Activated T-helper 1 cell treated with Interleukin-2 at 50 U/mL for 16 hours (primary cell): ENCODE measurements around the gene STT3B.
"Not testable (repeated sequence)": the region's sequence is repeated elsewhere in the genome, so short reads cannot be mapped to it uniquely, and the experiment has no call there.

Experiments used
- DNase-seq: peaks from one replicate; pipeline ENCODE4 v3.0.0-alpha.2; 2020; ENCODE audit warnings: low read depth

Gene STT3B

DNA sequence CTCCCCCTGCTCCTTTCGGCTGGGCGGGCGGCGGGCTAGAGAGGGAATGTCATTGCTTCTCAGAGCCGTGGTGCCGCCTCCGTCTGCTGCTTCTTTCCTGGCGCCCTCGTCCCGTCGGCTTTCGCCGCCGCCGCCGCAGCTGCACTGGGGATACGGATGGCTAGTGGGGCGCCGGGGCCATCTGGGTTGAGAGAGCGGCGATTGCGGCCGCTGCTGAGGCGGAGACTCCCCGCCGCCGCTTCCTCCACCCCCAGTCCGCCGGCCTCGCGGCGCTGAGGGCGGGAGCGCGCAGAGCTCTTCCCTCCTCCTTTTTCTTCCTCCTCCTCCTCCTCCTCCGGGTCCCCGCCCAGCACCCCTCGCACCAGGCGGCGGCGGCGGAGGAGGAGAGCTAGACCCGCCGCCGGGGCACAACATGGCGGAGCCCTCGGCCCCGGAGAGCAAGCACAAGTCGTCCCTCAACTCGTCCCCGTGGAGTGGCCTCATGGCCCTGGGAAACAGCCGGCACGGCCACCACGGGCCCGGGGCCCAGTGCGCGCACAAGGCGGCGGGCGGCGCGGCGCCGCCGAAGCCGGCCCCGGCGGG, at the start of gene STT3B:
STT3B (plus strand) TSS at position 339 of the 582 bp plus-strand sequence; CDS start at position 413, 74 bp downstream.
- peak; percentile 73 for DNase-seq

DNA sequence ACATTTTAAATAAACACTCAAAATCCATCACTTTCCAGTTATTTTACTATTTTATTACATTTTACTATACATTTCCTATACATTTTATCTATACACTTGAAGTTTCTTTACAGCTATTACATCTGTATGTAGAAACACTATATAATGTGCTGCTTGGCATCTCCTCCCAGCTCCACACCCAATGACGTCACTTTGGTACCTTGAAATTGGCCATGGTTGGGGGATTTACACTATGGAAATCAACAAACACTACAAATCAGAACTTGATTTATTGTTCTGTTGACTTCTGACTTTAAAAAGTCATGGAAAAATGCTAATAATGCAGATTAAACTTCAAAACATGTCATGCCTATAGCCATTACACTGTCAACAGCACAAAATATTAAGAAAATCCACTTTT, 48.9 kb upstream of the STT3B start:
- no peak for DNase-seq

DNA sequence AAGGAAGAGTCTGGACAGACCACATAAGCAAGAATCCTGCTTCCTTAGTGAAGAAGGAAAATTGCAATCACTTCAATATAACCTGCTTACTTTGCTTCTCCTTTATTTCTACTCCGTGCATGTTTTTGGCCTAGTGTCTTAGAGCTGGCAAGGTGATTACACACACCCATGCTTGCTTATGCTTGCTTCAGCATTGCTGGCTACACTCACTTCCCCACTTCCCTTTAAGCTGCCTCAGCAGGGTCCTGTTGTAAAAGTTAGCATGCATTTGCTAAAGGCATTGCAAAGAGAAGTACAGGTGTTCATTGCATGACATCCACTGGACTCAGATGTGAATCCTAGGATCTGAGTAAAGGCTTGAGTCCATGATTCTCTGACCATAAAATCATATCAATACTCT, 47.5 kb upstream of the STT3B start:
- DNase-seq = no peak

DNA sequence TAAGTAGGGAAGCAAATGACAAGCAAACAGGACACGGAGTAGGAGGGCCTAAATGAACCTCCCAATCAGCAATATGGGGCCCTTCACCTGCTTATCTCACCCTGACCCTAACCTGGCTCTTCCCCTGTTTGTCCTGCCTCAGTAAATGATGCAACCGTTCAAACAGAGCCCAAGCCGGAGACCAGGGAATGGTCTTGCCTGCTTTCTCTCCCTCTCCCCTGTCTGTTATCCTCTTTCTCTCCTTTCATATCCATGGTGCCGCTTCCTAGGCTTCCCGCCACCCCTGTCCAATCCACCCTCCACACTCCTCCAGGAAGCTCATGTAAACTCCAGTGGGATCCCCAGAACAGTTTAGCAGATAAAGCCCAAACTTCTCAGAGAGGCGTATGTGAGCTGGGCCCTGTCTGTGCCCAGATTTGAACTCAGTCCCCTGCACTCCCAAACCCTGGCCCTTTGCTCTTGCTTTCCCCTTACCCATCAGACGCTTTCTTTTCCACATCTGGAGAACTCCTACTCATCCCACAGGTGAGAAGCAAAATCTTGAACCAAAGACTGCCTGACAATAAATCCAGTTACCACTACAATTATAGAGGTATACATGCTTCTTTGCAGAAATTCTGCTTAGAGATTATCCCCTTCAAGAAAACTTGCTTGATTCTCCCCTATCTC, 45.7 kb upstream of the STT3B start:
- DNase-seq = no peak

DNA sequence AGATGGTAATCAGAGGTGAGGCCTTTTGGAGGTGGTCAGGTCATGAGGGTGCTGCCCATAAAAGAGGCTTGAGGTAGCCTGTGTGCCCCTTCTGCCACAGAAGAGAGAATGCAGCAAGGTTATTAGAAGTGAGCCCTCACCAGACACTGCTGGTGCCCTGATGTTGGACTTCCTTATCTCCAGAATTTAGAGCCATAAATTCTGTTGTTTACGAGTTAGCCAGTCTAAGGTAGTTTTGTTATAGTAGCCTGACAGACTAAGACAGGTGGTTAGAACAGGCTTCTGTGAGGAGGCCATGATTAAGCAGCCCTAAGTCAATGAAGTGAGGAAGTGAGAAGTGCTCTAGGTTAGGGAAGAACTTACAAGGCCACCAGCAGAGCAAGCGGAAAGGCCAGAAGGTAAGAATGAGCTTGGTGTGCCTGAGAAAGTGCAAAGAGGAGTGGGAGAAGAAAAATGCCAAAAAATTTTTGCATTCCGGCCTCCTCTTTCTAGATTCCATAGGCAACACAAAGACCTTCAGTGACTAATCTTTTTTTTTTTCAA, 44.2 kb upstream of the STT3B start:
- no peak for DNase-seq

DNA sequence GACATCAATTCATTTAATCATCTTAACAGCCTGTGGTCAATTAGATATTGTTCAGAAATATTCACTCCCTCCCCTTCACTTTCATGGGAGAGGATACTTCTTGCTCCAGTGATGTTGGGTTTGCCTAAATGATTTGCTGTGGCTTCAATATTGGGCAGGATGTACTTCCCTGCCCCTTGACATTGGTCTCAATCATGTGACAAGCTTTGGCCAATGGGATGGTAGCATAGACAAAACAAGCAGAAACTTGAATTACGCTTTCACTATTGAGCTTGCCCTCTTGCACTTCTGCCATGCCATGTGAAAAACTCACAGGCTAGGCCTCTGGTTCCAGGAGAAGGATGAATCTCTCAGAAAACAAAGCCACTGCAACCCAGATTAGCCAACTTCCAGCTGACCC, 42.2 kb upstream of the STT3B start:
- DNase-seq = no peak

DNA sequence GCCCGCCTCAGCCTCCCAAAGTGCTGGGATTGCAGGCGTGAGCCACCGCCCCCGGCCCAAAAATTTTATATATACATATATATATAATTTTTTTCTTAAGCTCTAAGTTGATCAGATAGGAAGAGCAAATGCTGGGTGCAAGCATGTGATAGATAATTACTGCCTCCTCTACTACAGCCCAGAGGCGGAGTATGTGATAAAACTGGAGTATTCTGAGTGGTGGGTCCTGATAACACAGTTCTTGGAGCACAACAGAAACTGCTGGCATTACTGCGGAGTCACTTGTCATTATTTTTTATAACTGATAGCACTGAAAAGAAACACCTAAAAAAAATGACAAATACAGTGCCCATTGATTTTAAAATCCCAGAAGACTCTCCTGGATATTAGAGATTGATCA, 41.1 kb upstream of the STT3B start:
- no peak for DNase-seq

DNA sequence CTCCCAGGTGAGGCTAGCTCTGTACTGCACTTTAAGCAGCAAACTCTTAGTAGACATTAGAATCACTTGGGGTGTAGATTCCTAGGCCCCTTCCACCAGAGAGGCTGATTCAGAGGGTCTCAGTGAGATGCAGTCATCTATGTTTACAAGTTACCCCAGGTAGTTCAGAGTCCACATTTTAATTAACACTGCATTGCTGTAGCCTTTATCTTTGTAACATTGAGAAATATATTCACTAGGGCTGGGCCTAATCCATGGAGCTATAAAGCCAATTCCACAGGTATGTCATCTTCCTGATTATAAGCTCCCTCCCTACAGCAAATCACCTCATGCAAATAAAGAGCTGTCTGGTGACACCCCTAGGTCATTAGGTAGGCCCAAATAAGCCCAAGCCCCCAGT, 39.6 kb upstream of the STT3B start:
- no peak for DNase-seq

DNA sequence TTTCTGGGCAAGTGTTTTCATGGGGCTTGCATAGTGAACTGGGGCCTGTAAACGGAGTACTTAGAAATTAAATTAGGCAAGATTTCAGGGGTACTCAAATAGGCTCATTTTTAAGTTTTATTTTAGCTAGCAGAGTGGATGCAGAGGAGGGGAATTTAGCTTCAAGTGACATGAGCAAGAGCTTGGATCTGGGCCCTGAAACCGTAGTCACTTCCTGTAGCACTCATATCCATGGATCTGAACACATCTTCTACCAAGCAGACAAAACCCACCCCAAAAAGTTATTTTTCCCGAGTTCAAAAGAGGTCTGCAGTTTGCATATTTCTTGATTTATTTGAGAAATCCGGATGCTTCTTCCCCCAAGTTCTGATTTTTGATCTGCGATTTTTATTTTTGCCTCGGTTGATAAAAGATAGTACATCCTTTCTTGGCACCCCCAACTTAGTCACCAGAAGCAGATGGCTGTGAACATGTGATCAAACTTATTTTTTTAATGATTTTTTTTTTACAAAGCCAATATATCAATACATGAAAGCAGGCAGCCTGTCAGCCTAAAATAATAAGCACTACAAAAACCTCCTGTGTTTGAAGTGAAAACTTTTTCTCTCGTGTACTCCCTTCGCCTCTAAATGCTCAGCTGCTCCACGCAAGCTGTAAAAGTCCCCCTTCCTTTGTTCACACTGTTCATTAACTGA, 36.6 kb upstream of the STT3B start:
- no peak for DNase-seq

DNA sequence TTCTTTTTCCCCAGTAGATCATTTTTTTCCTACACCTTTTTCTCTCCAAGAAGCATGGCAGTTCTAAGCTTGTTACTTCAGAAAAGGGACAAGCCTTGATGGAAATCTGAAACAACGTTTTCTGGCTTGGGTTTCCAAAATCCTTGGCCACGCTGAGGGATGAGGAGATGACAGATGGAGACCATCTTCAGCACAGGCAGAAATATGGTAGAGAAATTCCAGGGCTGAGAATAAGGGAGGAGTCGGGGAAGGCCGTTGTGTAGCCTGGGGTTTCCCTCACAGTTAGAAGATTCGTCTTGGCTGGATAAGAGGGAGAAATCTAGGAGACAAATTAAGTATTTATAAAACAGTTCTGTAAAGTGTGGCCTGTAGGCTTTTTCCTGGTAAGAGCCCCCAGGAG, 33.9 kb upstream of the STT3B start:
- DNase-seq = no peak

DNA sequence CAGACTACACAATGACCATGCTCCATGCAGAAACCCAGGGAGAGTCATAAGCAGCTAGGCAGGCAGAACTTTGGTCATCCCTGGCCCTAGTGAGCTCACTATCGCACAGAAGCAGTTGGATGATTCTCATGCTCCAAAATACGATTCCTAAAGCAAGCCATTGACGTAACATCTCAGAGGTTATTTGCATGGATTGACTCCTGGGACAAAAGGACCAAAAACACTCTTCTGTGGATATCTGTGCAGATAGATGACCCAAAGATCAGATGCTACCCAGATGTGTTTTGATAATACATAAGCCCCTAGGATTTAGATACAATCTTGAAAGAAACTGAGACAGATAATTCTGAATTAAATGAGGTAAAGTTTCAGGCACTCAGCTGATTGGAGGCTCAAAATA, 33.4 kb upstream of the STT3B start:
- no peak for DNase-seq

DNA sequence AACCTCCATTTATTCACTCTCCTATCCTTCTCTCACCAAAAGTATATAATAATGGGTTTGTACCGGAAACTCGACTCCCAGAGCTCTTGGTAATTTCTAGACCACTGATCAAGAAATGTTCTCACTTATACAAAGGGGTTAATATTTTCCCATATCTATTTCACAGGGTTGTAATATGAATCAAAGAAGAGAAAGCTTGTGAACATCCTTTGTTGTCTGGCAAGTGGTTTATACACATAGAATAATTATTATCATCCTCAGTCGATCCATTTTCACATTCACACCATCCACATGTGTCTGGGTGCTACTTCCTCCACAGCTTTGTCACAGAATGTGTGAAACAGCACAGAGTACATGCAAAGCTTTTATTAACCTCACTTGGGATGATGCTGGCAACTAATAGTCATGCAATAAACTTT, 29.9 kb upstream of the STT3B start:
- no peak for DNase-seq

DNA sequence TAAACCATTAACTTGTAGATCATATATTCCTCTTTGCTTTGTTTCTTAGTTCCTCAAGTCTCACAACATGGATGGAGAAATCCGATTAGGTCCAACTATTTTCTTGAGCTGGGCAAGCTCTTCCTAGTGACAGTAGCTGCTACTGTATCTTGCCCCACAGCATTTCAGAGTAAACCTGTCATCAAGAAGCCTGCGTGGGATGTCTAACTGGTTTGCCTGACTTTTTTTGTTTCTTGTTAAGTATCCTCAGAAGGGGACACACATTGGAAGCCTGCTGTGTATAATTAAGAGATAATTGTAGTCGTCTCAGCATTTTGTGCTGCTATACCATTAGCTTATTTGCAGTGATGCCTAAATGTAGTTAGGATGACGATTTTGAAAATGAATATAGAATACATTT, 29.3 kb upstream of the STT3B start:
- DNase-seq = no peak

DNA sequence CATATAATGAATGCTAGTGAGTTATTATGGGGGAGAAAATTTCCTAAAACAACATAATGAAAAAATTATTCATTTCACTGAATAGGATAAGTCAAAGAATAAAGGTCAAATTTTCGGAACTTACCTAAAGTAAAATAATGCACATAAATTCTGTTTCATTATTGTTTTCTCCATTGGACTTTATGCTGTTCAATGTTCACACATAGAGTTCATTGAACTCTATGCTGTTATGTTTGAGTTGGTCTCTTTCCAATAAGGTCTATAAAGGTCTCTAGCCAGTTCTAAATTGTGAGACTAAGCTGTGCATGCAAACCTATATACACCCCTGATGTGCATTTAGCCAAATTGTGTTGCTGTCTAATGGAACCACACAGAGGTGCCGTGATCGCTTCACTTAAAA, 28.5 kb upstream of the STT3B start:
- DNase-seq = no peak

DNA sequence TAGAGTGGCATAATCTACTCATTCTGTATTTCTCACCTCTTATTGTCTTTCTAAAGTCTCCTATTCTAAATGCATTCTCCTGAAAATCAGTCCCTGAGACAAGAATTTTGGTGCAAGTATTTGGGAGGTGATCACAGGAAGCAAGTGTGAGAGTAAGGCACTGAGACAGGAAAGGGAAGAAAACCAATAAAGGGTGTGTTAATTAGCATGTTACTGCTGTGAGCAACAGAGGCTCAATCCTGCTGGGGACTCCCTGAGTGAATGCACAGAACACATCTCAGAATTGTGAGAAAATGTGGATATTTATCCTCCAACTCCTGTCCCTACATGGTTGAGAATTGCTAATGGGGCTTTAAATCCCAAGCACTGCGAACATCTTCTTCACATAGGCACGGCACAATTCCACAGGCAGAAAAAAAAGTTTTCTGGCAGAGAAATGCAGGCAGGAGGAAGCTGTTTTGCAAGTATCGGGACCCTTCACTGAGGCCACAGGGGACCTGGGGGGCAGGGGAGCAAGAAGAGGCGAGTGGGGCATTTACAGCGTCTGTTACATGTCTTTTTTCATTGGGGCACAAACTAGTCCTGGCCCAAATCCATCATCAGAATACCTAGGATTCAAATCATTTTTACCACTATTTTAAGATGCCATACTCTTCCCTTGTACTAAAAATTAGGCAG, 27.2 kb upstream of the STT3B start:
- DNase-seq = no peak

DNA sequence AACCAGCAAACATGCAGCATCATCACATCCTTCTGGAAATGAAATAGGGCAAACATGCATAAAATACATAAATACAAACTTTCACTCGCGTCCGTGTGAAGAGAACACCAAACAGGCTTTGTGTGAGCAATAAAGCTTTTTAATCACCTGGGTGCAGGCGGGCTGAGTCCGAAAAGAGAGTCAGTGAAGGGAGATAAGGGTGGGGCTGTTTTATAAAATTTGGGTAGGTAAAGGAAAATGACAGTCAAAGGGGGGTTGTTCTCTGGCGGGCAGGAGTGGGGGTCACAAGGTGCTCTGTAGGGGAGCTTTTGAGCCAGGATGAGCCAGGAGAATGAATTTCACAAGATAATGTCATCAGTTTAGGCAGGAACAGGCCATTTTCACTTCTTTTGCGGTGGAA, 26.2 kb upstream of the STT3B start:
- DNase-seq = not testable (repeated sequence)

DNA sequence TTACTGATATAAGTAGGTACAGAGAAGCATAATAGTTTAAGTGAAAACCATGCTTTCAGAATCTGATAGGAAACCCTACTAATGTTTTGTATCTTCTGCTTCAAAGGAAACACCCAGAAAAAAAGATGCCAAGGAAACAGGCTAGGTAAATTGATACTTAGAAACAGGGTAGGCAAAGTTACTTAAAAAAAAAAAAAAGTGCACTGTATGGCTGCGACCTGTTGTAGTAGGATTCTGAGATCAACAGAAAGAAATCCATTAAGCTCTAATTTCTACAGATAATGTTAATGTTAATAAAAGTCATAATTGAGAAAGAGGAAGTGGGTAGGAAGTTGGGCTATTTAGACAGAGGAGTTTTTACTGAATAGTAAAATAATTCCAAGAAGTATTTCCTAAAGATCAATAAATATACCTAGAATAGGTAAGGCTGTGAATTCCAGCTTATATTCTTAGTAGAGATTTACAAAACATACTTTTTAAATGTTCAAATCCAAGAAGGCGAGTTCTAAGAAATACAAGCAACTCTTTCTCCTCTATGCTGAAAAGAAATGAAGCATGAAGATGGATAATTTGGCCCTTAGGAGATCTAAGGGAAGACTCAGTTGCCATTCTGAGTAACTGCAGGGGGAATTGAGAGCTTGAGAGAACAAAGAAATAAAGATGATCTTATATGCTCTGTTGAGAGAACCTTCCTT, 24.1 kb upstream of the STT3B start:
- DNase-seq = no peak

DNA sequence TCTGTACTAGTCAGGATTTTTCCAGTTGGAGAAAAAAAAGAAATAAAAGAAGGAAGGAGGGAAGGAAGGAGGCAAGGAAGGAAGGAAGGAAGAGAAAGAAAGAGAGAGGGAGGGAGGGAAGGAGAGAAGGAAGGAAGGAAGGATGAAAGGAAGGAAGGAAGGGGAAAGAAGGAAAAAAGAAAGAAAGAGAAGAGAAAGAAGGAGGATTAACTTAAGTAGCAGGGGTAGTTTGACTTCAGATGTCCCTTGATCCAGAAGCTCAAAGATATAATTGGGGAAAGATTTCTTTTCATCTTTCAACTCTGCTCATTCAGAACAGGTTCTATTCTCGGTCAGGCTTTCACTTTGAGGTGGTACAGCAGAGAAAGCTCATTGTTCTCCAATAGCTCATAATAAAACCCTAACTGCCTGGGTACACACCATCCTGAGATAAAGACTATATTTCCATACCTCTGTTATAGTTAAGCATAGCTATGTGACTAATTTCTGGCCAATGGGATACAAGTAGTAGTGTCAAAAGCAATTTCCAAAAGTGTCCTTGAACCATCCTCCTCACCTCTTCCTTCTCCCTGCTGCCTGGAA, 23.5 kb upstream of the STT3B start:
- no peak for DNase-seq

DNA sequence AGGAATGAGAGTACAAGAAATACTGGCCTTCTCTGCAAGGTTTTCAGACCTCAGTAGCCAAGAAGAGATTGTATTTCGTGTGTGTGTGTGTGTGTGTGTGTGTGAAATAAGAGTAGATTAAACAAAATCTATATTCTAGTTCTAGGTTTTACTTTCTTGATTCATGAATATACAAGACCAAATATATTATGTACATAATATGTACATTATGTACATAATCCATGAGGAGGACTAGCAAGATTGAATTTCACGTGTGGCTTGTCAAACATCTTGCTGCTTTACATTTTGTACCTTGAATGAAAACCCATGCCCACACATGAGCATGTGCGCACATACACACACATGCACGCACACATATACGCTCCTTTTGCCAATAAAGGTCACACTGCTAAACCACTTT, 18.2 kb upstream of the STT3B start:
- no peak for DNase-seq

DNA sequence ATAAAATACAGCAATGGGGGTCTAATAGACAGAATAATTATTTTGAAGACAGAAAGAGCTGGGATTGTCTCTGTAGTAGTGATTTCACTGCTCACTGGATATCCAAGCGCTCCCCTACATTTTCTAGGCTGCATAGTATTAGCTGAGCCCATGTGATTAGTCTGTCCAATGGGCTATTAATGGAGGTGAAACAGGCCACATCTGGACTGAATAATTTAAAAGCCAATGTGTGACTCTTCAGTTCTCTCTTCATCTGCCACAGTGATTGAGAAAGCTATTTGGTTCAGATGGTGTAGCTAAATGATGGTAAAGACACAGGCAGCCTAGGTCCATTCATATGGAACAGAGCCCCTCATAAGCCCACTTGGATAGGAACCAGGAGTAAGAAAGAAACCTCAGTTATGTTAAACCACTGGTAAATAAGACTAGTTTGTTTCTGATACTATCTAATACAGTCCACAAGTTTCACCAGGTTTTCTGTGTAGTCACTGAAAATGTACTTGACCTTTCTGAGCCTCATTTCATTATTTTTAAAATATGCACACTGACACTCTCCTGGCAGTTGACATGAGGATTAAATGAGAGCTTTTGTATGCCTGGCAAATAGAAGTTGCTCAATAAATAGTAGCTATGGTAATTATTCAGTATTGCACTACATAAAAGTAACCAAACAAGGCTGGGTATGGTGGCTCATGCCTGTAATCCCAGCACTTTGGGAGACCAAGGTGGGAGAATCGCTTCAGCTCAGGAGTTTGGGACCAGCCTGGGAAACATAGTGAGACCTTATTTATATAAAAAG, 17.0 kb upstream of the STT3B start:
- no peak for DNase-seq

DNA sequence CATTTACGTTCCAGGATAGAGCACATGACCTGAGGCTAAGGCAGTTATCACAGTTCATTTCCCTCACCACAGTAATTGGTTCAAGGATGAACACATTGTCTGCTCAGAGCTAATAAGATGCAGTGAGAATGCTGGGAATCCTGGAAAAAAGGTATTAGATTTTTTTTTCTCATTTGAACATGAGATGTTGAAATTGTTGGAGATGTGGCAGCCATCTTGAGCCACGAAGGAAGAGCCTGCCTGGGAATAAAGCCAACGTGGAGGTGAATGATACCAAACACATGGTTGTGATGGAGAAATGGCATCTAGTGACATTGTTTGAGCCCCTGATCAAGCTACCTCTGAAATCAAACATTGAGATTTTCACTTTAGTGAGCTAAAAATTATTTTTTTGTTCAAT, 16.0 kb upstream of the STT3B start:
- DNase-seq = no peak
